HG03558 (cell line): ENCODE results near the gene ZSCAN22.
"Not testable (repeated sequence)": the region's sequence is repeated elsewhere in the genome, so short reads cannot be mapped to it uniquely, and the experiment has no call there.

Experiments used
- ATAC-seq: cut with Tn5 transposase; IDR thresholded peaks from one replicate; pipeline ENCODE4 v1.9.1; 2021; ENCODE audit warnings: moderate number of reproducible peaks; ENCODE audit not compliant: unreplicated experiment; ENCODE audit errors: extremely low read depth

ZSCAN22 gene

GRCh38 chr19:58326914-58327726, at the start of gene ZSCAN22:
TSS of gene ZSCAN22 (plus strand) at chr19:58326994. CDS start at chr19:58334803, 7,809 bp downstream.
- ATAC-seq, result peak; percentile 79

- no peak for ATAC-seq
Observed at GRCh38 chr19:58277197-58277596, 49.6 kb upstream of the ZSCAN22 start.

- no peak for ATAC-seq
Observed at GRCh38 chr19:58277748-58278540, 48.9 kb upstream of the ZSCAN22 start.

- ATAC-seq, result peak; percentile 82
Observed at GRCh38 chr19:58278541-58279041, 48.2 kb upstream of the ZSCAN22 start, which contains the start of gene ZNF8. TSS of gene ZNF8 (plus strand) at chr19:58278955. CDS start at chr19:58279082, 127 bp downstream.

GRCh38 chr19:58279042-58279924, 47.5 kb upstream of the ZSCAN22 start:
- ATAC-seq, result no peak

- ATAC-seq, result no peak
Observed at GRCh38 chr19:58279925-58280316, 46.9 kb upstream of the ZSCAN22 start.

- ATAC-seq, result no peak
Observed at GRCh38 chr19:58284199-58284598, 42.6 kb upstream of the ZSCAN22 start.

GRCh38 chr19:58291943-58292342, 34.9 kb upstream of the ZSCAN22 start:
- no peak for ATAC-seq

- ATAC-seq, result no peak
Observed at GRCh38 chr19:58294743-58295374, 31.9 kb upstream of the ZSCAN22 start.

- ATAC-seq, result no peak
Observed at GRCh38 chr19:58296104-58296503, 30.7 kb upstream of the ZSCAN22 start.

GRCh38 chr19:58300620-58301019, 26.2 kb upstream of the ZSCAN22 start:
- no peak for ATAC-seq

- no peak for ATAC-seq
Observed at GRCh38 chr19:58304255-58304654, 22.5 kb upstream of the ZSCAN22 start.

- ATAC-seq, result no peak
Observed at GRCh38 chr19:58304748-58305064, 22.1 kb upstream of the ZSCAN22 start.

GRCh38 chr19:58305065-58305931, 21.5 kb upstream of the ZSCAN22 start, which contains the start of gene ERVK3-1:
TSS of gene ERVK3-1 (plus strand) at chr19:58305377. CDS start at chr19:58312169, 6,792 bp downstream.
- ATAC-seq, result peak; percentile 90

GRCh38 chr19:58305932-58306323, 20.9 kb upstream of the ZSCAN22 start:
- no peak for ATAC-seq

- no peak for ATAC-seq
Observed at GRCh38 chr19:58307736-58308135, 19.1 kb upstream of the ZSCAN22 start.

- not testable (repeated sequence) for ATAC-seq
Observed at GRCh38 chr19:58310685-58311084, 16.1 kb upstream of the ZSCAN22 start.

GRCh38 chr19:58311345-58311865, 15.4 kb upstream of the ZSCAN22 start:
- ATAC-seq, result no peak
